ENCODE data around the gene LLGL2.

DNA sequence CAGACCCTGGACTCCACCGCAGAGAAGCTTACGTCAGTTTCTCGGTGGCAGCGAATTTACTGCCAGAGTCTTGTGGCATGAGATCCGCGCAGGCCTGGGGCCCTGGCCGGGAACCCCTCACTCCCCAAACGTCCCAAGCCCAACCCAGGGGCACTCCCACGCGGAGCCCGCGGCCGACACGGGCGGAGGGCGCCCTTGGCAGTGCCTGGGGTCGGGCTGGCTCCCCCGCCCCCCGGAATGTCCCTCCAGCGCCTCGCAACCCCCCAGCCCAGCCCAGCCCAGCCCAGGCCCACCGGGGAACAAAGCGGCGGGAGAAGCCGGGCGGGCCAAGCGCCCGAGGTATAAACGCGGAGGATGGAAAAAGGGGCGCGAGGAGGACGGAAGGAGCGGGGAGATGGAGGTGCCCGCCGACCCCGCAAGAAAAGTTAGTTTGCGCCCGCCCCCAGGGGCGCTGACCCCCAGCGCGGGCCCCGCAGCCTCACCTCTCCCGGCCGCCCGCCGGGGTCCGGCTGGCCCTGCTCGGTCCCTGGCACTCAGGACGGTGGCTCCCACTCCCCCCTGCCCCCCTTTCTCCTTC lies 10.5 kb upstream of the LLGL2 start:
- TF ChIP-seq, protein P1, sequence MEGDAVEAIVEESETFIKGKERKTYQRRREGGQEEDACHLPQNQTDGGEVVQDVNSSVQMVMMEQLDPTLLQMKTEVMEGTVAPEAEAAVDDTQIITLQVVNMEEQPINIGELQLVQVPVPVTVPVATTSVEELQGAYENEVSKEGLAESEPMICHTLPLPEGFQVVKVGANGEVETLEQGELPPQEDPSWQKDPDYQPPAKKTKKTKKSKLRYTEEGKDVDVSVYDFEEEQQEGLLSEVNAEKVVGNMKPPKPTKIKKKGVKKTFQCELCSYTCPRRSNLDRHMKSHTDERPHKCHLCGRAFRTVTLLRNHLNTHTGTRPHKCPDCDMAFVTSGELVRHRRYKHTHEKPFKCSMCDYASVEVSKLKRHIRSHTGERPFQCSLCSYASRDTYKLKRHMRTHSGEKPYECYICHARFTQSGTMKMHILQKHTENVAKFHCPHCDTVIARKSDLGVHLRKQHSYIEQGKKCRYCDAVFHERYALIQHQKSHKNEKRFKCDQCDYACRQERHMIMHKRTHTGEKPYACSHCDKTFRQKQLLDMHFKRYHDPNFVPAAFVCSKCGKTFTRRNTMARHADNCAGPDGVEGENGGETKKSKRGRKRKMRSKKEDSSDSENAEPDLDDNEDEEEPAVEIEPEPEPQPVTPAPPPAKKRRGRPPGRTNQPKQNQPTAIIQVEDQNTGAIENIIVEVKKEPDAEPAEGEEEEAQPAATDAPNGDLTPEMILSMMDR (IDR thresholded peaks at IDR 0.05): no peak
- no peak for TF ChIP-seq EP300 (IDR thresholded peaks at IDR 0.05)
- no peak for TF ChIP-seq POLR2AphosphoS5 (IDR thresholded peaks at IDR 0.05)

Data from stomach (tissue), 4 donors.